ENCODE results near the gene CA14.
A peak's percentile ranks its signal among the peaks of the same experiment; 100 is the strongest.
"Not testable (repeated sequence)": the region's sequence is repeated elsewhere in the genome, so short reads cannot be mapped to it uniquely, and the experiment has no call there.

CA14 gene

GRCh38 chr1:150257624-150258585, at the start of gene CA14:
Gene CA14, plus strand, starts transcription at chr1:150257774. Its CDS starts 355 bp downstream, at chr1:150258129.
- no peak for TF ChIP-seq CTCF (IDR thresholded peaks at IDR 0.05; ENCODE audit: low read depth, low read length)
- no peak for DNase-seq (ENCODE audit: extremely low read depth, low read depth)

DNA sequence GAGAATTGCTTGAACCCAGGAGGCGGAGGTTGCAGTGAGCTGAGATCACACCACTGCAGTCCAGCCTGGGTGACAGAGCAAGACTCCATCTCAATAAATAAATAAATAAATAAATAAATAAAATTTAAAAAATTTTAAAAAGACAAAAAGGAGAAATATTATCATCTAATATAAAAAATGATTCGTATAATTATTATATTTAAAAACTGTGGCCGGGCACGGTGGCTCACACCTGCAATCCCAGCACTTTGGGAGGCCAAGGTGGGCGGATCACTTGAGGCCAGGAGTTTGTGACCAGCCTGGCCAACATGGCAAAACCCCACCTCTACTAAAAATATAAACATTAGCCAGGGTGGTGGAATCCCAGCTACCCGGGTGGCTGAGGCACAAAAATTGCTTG, 49.1 kb upstream of the CA14 start:
- not testable (repeated sequence) for DNase-seq (ENCODE audit: extremely low read depth, low read depth)

GRCh38 chr1:150210091-150210490, 47.5 kb upstream of the CA14 start:
- no peak for DNase-seq (ENCODE audit: extremely low read depth, low read depth)
- TF ChIP-seq CTCF (IDR thresholded peaks at IDR 0.05; ENCODE audit: low read depth, low read length) = no peak

- DNase-seq (ENCODE audit: extremely low read depth, low read depth) = no peak
- TF ChIP-seq CTCF (IDR thresholded peaks at IDR 0.05; ENCODE audit: low read depth, low read length) = no peak
Measured at GRCh38 chr1:150210706-150211105, 46.9 kb upstream of the CA14 start.

GRCh38 chr1:150212070-150212469, 45.5 kb upstream of the CA14 start:
- TF ChIP-seq CTCF (IDR thresholded peaks at IDR 0.05; ENCODE audit: low read depth, low read length) = no peak
- no peak for DNase-seq (ENCODE audit: extremely low read depth, low read depth)

- peak; percentile 76 for DNase-seq (ENCODE audit: extremely low read depth, low read depth)
Measured at GRCh38 chr1:150213170-150214098, 44.1 kb upstream of the CA14 start.

DNA sequence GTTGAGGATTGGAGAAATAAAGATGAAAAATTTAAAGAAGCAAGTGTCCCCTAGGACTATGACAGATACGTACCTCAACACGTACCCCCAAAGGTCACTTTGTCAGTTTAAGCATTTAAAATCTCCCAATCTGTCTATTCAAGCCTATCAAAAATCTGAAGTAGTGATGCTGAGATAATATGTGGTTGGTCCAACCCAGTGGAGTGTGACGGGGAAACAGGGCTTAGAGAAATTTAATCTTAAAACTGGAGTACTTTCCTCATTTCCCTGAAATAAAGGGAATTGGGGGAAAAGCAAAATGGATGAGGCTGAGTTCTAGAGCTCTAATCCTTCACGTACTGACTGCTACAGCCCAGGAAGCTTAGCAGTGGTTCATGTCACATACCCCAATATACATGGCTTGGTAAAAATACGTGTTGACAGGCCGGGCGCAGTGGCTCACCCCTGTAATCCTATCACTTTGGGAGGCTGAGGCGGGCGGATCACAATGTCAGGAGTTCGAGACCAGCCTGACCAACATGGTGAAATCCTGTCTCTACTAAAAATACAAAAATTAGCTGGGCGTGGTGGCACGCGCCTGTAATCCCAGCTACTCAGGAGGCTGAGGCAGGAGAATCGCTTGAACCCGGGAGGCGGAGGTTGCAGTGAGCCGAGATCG, 43.3 kb upstream of the CA14 start:
- not testable (repeated sequence) for DNase-seq (ENCODE audit: extremely low read depth, low read depth)

More at GRCh38 chr1:150213170-150214098, 44.1 kb upstream of the CA14 start:
- TF ChIP-seq CTCF (IDR thresholded peaks at IDR 0.05; ENCODE audit: low read depth, low read length) = peak; percentile 43

GRCh38 chr1:150215855-150216254, 41.7 kb upstream of the CA14 start:
- not testable (repeated sequence) for DNase-seq (ENCODE audit: extremely low read depth, low read depth)
